Forelimb muscle (tissue), 1 donor: ENCODE measurements around the gene RANBP1. TPM values are rescaled to one million over a fixed set of nuclear protein-coding genes. Genes with fewer than 3 reads are reported as not detected.

ENCODE experiments used
- DNase-seq: peaks from one replicate; pipeline ENCODE4 v3.0.0-alpha.2; 2013; ENCODE audit warnings: low read depth
- polyA plus RNA-seq: library from polyadenylated mRNA; unstranded; fragments of 120-200 nt; gene quantifications from one replicate; pipeline ENCODE4 v1.2.1, GENCODE V29; 2013; ENCODE audit not compliant: insufficient read length

RANBP1 gene
- polyA plus RNA-seq, 1 donor = 91.1 TPM

- no peak for DNase-seq
Measured at GRCh38 chr22:20088263-20088648, 27.6 kb upstream of the RANBP1 start.

GRCh38 chr22:20089226-20089976 is 26.5 kb upstream of the RANBP1 start:
- DNase-seq = no peak

- DNase-seq = no peak
Measured at GRCh38 chr22:20089977-20090729, 25.8 kb upstream of the RANBP1 start.

GRCh38 chr22:20090730-20091240 is 25.1 kb upstream of the RANBP1 start:
- no peak for DNase-seq

- DNase-seq = no peak
Measured at GRCh38 chr22:20091690-20092476, 24.0 kb upstream of the RANBP1 start.

- no peak for DNase-seq
Measured at GRCh38 chr22:20092477-20092854, 23.4 kb upstream of the RANBP1 start.

- no peak for DNase-seq
Measured at GRCh38 chr22:20093418-20094196, 22.3 kb upstream of the RANBP1 start.

GRCh38 chr22:20094197-20094807 is 21.6 kb upstream of the RANBP1 start:
- no peak for DNase-seq

GRCh38 chr22:20095521-20095920 is 20.4 kb upstream of the RANBP1 start:
- DNase-seq = no peak

GRCh38 chr22:20096574-20097420 is 19.1 kb upstream of the RANBP1 start:
- no peak for DNase-seq

GRCh38 chr22:20099099-20099711 is 16.7 kb upstream of the RANBP1 start:
- no peak for DNase-seq

GRCh38 chr22:20101638-20102037 is 14.3 kb upstream of the RANBP1 start:
- no peak for DNase-seq

- DNase-seq = no peak
Measured at GRCh38 chr22:20102203-20102780, 13.6 kb upstream of the RANBP1 start.

- DNase-seq = no peak
Measured at GRCh38 chr22:20105456-20106204, 10.3 kb upstream of the RANBP1 start.

- no peak for DNase-seq
Measured at GRCh38 chr22:20106205-20106848, 9.6 kb upstream of the RANBP1 start.

- no peak for DNase-seq
Measured at GRCh38 chr22:20106849-20107237, 9.1 kb upstream of the RANBP1 start.

- DNase-seq = no peak
Measured at GRCh38 chr22:20107471-20107901, 8.4 kb upstream of the RANBP1 start.
